Liver (tissue), 9 donors: ENCODE measurements around the gene FAM9B. TPM values are rescaled to one million over a fixed set of nuclear protein-coding genes. Genes with fewer than 3 reads are reported as not detected.

Experiments
- DNase-seq: peaks from one replicate; pipeline ENCODE4 v3.0.0-alpha.2; 2017; ENCODE audit warnings: low spot score
- H3K27ac ChIP-seq, 2 donors: one replicate each; pipeline ENCODE4 v1.7.0; 2013; ENCODE audit warnings: inconsistent platforms in 2 of 2, low read length in 2 of 2, control low read depth in 1 of 2, low read depth in 1 of 2, mild to moderate bottlenecking in 1 of 2
- H3K27me3 ChIP-seq, 4 donors: one replicate each; pipeline versions ENCODE4 v1.6.1 to v1.7.0; 2013; ENCODE audit warnings: low read length in 3 of 4, inconsistent platforms in 1 of 4, mild to moderate bottlenecking in 1 of 4, moderate library complexity in 1 of 4; ENCODE audit not compliant: control insufficient read depth in 4 of 4, insufficient read depth in 4 of 4
- H3K36me3 ChIP-seq, 4 donors: one replicate each; pipeline versions ENCODE4 v1.6.1 to v1.7.0; 2013; ENCODE audit warnings: low read length in 3 of 4, mild to moderate bottlenecking in 3 of 4, low read depth in 1 of 4, moderate library complexity in 1 of 4; ENCODE audit not compliant: control insufficient read depth in 4 of 4, insufficient read depth in 3 of 4
- H3K4me1 ChIP-seq, 4 donors: one replicate each; pipeline versions ENCODE4 v1.6.1 to v1.7.0; 2013; ENCODE audit warnings: low read length in 3 of 4, mild to moderate bottlenecking in 3 of 4, moderate library complexity in 1 of 4; ENCODE audit not compliant: control insufficient read depth in 4 of 4, insufficient read depth in 4 of 4
- H3K4me3 ChIP-seq, 3 donors: one replicate each; pipeline versions ENCODE4 v1.6.1 to v1.7.0; 2013; ENCODE audit warnings: low read length in 3 of 3, control low read depth in 1 of 3, low read depth in 1 of 3, mild to moderate bottlenecking in 1 of 3
- H3K9ac ChIP-seq, 2 donors: one replicate each; pipeline ENCODE4 v1.7.0; 2013; ENCODE audit warnings: low read length in 2 of 2, mild to moderate bottlenecking in 2 of 2, moderate library complexity in 2 of 2, control low read depth in 1 of 2, low read depth in 1 of 2
- H3K9me3 ChIP-seq, 4 donors: one replicate each; pipeline versions ENCODE4 v1.6.1 to v1.7.0; 2013; ENCODE audit warnings: low read length in 3 of 4; ENCODE audit not compliant: control insufficient read depth in 4 of 4
- EGR1 ChIP-seq, 2 donors: IDR thresholded peaks; 2 replicates each; pipeline ENCODE4 v1.6.1; 2016 to 2018; ENCODE audit warnings: antibody characterized with exemption in 2 of 2, low read depth in 2 of 2
- FOXA1 ChIP-seq: IDR thresholded peaks from 2 replicates; pipeline ENCODE4 v1.6.1; 2016; ENCODE audit warnings: antibody characterized with exemption
- FOXA2 ChIP-seq: IDR thresholded peaks from 2 replicates; pipeline ENCODE4 v1.6.1; 2016; ENCODE audit warnings: antibody characterized with exemption
- GABPA ChIP-seq, 2 donors: IDR thresholded peaks in 1 of 2; conservative IDR thresholded peaks in 1 of 2; 2 replicates each; pipeline ENCODE4 v1.6.1; 2016; ENCODE audit warnings: antibody characterized with exemption in 2 of 2, mild to moderate bottlenecking in 1 of 2, moderate library complexity in 1 of 2
- HNF4A ChIP-seq, 2 donors: conservative IDR thresholded peaks; 2 replicates each; pipeline ENCODE4 v1.6.1; 2016; ENCODE audit warnings: antibody characterized with exemption in 2 of 2, mild to moderate bottlenecking in 2 of 2
- JUND ChIP-seq, 2 donors: IDR thresholded peaks; 2 replicates each; pipeline ENCODE4 v1.6.1; 2016; ENCODE audit warnings: antibody characterized with exemption in 2 of 2
- NR2F2 ChIP-seq: IDR thresholded peaks from 2 replicates; pipeline ENCODE4 v1.6.1; 2016; ENCODE audit warnings: antibody characterized with exemption
- RAD21 ChIP-seq, 2 donors: IDR thresholded peaks; 2 replicates each; pipeline ENCODE4 v1.6.1; 2016; ENCODE audit warnings: antibody characterized with exemption in 2 of 2, mild to moderate bottlenecking in 2 of 2
- RXRA ChIP-seq, 2 donors: IDR thresholded peaks; 2 replicates each; pipeline ENCODE4 v1.6.1; 2017 to 2018; ENCODE audit warnings: antibody characterized with exemption in 2 of 2, mild to moderate bottlenecking in 1 of 2
- SP1 ChIP-seq: IDR thresholded peaks from 2 replicates; pipeline ENCODE4 v1.6.1; 2018; ENCODE audit warnings: antibody characterized with exemption, mild to moderate bottlenecking
- YY1 ChIP-seq: IDR thresholded peaks from 2 replicates; pipeline ENCODE4 v1.6.1; 2016; ENCODE audit warnings: antibody characterized with exemption, mild to moderate bottlenecking
- WGBS: extraction: QIAGEN DNeasy Blood & Tissue Kit; methylation state at CpG from one replicate; pipeline ENCODE4 v1.1.7; 2013; 5-methylcytosine and 5-hydroxymethylcytosine counted together
- polyA plus RNA-seq, 2 donors: library from polyadenylated mRNA; stranded (reverse) in 1 of 2; unstranded in 1 of 2; fragments of 200-250 nt in 1 of 2; fragments of >200 nt in 1 of 2; fragmentation: Nextera tagmentation in 1 of 2; extraction: Ambion mirVana in 1 of 2; gene quantifications; one replicate each; pipeline versions ENCODE4 v1.2.1 to v1.2.3, GENCODE V29; 2013 to 2015
- total RNA-seq, 2 donors: library from RNA; depleted of rRNA; stranded (reverse); fragments of >200 nt; gene quantifications; one replicate each; pipeline ENCODE4 v1.2.3, GENCODE V29; 2014
- TF ChIP-seq, protein P1 (sequence below): IDR thresholded peaks from 2 replicates; pipeline ENCODE4 v1.6.1; 2016; ENCODE audit warnings: antibody characterized with exemption
- TF ChIP-seq, protein P2 (sequence below): IDR thresholded peaks from 2 replicates; pipeline ENCODE4 v1.6.1; 2016; ENCODE audit warnings: antibody characterized with exemption, mild to moderate bottlenecking
- TF ChIP-seq, protein P3 (sequence below): fragments of 150-350 bp; IDR thresholded peaks from 2 replicates; pipeline ENCODE4 v1.5.1; 2017; ENCODE audit warnings: improper control_type of control experiment, low read depth, low read length; ENCODE audit not compliant: missing input control
- TF ChIP-seq, protein P4 (sequence below): IDR thresholded peaks from 2 replicates; pipeline ENCODE4 v1.6.1; 2016; ENCODE audit warnings: antibody characterized with exemption
- donor health status: healthy.
- donor health status: healthy.
- donor health status: healthy.
- donor health status: healthy.
- donor health status: healthy.

The FAM9B gene
- total and polyA plus RNA-seq, 4 donors, result 0.25 to 0.38 (median 0.38) TPM; not detected in 1

DNA sequence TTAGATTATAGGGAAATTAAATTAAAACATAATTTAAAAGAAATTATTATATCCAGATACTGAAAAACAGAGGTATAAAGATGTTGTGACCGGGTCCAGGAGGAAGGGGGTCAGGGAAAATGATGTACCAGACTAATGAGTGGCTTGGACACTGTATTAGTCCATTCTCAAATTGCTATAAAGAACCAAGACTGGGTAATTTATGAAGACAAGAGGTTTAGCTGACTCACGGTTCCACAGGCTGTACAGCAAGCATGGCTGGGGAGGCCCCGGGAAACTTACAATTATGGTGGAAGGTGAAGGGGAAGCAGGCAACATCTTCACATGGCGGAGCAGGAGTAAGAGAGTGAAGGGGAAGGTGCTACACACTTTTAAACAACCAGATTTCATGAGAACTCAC lies 3.4 kb upstream of the FAM9B start (continued):
- TF ChIP-seq FOXA2, result no peak

DNA sequence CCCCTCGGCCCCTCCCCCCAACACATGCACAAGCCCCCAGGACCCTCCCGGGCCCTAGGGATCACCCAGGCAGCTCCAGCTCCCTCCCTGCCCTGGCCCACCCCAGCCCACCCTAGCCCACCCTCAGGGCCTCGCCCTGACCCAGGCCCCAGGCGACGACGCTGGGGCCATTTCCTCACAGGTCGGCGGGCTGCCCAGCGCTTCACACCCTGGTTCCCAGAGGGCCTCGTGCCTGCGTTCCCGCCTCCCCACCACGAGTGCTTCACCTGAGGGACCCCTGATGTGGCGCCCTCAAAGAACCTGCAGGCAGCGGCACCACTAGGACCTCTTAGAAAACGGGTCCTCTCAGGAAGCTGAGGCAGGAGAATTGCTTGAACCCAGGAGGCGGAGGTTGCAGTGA lies 341 bp downstream of the FAM9B start:
- H3K4me1 ChIP-seq, result no peaks in the 10 kb centered on the region
- no peak overlapping the region for H3K4me3 ChIP-seq
- H3K27ac ChIP-seq, result no peak overlapping the region
- DNase-seq, result no peak
- no peaks in the 10 kb centered on the region for H3K36me3 ChIP-seq
- WGBS, result 98% methylated on average over 17 of the region's 17 CpGs
- no peaks in the 10 kb centered on the region for H3K27me3 ChIP-seq
- no peaks in the 10 kb centered on the region for H3K9me3 ChIP-seq
- no peak overlapping the region for H3K9ac ChIP-seq
- TF ChIP-seq HNF4A (conservative IDR thresholded peaks at IDR 0.05), result no peak
- TF ChIP-seq, protein P1, sequence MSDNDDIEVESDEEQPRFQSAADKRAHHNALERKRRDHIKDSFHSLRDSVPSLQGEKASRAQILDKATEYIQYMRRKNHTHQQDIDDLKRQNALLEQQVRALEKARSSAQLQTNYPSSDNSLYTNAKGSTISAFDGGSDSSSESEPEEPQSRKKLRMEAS, result no peak

DNA sequence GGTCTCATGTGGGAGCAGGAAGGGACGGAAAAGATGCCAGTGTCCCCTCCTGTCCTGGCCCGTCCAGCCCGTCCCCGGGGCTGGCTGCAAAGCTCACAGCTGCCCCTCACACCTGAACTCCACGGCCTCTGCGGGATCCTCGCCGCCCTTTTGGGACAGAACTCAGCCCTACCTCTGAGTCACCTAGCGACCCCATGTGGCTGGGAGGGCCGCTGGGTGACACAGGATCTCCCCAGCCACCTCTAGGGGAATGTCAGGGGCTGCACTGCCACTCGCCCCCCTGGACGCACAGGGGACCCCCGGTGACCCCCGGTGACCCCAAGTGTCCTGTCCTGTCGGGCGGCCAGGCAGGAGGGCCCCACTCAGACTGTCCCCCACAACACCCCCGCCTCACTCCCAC lies 748 bp downstream of the FAM9B start:
- H3K4me1 ChIP-seq, result no peaks in the 10 kb centered on the region
- H3K9me3 ChIP-seq, result no peaks in the 10 kb centered on the region
- no peak for DNase-seq
- H3K27ac ChIP-seq, result no peak overlapping the region
- no peak overlapping the region for H3K9ac ChIP-seq
- TF ChIP-seq, protein P2, sequence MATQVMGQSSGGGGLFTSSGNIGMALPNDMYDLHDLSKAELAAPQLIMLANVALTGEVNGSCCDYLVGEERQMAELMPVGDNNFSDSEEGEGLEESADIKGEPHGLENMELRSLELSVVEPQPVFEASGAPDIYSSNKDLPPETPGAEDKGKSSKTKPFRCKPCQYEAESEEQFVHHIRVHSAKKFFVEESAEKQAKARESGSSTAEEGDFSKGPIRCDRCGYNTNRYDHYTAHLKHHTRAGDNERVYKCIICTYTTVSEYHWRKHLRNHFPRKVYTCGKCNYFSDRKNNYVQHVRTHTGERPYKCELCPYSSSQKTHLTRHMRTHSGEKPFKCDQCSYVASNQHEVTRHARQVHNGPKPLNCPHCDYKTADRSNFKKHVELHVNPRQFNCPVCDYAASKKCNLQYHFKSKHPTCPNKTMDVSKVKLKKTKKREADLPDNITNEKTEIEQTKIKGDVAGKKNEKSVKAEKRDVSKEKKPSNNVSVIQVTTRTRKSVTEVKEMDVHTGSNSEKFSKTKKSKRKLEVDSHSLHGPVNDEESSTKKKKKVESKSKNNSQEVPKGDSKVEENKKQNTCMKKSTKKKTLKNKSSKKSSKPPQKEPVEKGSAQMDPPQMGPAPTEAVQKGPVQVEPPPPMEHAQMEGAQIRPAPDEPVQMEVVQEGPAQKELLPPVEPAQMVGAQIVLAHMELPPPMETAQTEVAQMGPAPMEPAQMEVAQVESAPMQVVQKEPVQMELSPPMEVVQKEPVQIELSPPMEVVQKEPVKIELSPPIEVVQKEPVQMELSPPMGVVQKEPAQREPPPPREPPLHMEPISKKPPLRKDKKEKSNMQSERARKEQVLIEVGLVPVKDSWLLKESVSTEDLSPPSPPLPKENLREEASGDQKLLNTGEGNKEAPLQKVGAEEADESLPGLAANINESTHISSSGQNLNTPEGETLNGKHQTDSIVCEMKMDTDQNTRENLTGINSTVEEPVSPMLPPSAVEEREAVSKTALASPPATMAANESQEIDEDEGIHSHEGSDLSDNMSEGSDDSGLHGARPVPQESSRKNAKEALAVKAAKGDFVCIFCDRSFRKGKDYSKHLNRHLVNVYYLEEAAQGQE, result no peak
- TF ChIP-seq RXRA (IDR thresholded peaks at IDR 0.05) (no peak), JUND (IDR thresholded peaks at IDR 0.05) (no peak), FOXA2 (no peak), FOXA1 (no peak), NR2F2 (no peak), GABPA (IDR thresholded peaks at IDR 0.05 in 1 of 2, conservative IDR thresholded peaks at IDR 0.05 in 1 of 2) (no peak), HNF4A (conservative IDR thresholded peaks at IDR 0.05) (no peak)
- H3K27me3 ChIP-seq, result no peaks in the 10 kb centered on the region
- no peaks in the 10 kb centered on the region for H3K36me3 ChIP-seq
- 94% methylated on average over 17 of the region's 17 CpGs for WGBS
- no peak overlapping the region for H3K4me3 ChIP-seq

DNA sequence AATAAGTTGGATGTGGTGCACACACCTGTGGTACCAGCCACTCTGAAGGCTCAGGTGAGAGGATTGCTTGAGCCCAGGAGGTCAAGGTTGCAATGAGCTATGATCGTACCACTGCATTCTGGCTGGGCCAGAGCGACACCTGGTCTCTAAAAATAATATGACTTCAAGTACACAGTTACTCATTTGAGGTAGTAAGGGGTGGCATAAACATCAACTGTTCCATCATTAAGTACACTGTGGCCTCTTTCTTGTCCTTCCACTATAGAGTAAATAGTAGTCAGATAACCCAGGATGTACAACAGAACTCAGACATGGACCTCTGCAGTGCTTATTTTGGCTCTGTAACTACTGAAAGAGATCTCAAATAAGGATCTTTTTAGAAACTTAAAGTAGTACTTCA lies 10.6 kb downstream of the FAM9B start:
- TF ChIP-seq, protein P1, result no peak
- TF ChIP-seq, protein P2, result no peak
- TF ChIP-seq RXRA (IDR thresholded peaks at IDR 0.05) (no peak), SP1 (no peak), EGR1 (IDR thresholded peaks at IDR 0.05; ENCODE audit: low read depth in 2 of 2) (no peak), RAD21 (IDR thresholded peaks at IDR 0.05) (no peak), JUND (IDR thresholded peaks at IDR 0.05) (no peak), YY1 (no peak), FOXA1 (no peak), GABPA (IDR thresholded peaks at IDR 0.05 in 1 of 2, conservative IDR thresholded peaks at IDR 0.05 in 1 of 2) (no peak), HNF4A (conservative IDR thresholded peaks at IDR 0.05) (no peak), FOXA2 (no peak)
- TF ChIP-seq, protein P3, sequence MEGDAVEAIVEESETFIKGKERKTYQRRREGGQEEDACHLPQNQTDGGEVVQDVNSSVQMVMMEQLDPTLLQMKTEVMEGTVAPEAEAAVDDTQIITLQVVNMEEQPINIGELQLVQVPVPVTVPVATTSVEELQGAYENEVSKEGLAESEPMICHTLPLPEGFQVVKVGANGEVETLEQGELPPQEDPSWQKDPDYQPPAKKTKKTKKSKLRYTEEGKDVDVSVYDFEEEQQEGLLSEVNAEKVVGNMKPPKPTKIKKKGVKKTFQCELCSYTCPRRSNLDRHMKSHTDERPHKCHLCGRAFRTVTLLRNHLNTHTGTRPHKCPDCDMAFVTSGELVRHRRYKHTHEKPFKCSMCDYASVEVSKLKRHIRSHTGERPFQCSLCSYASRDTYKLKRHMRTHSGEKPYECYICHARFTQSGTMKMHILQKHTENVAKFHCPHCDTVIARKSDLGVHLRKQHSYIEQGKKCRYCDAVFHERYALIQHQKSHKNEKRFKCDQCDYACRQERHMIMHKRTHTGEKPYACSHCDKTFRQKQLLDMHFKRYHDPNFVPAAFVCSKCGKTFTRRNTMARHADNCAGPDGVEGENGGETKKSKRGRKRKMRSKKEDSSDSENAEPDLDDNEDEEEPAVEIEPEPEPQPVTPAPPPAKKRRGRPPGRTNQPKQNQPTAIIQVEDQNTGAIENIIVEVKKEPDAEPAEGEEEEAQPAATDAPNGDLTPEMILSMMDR, result no peak
- TF ChIP-seq, protein P4, sequence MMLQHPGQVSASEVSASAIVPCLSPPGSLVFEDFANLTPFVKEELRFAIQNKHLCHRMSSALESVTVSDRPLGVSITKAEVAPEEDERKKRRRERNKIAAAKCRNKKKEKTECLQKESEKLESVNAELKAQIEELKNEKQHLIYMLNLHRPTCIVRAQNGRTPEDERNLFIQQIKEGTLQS, result no peak
- 64% methylated on average over 2 of the region's 2 CpGs for WGBS
- no peak overlapping the region for H3K9ac ChIP-seq
- H3K27me3 ChIP-seq, result no peaks in the 10 kb centered on the region
- DNase-seq, result no peak
- no peaks in the 10 kb centered on the region for H3K9me3 ChIP-seq
- H3K4me1 ChIP-seq, result no peaks in the 10 kb centered on the region
- no peak overlapping the region for H3K4me3 ChIP-seq
- H3K36me3 ChIP-seq, result no peaks in the 10 kb centered on the region
- H3K27ac ChIP-seq, result no peak overlapping the region
